ENCODE results near the gene CD4.

- TF ChIP-seq CTCF (IDR thresholded peaks at IDR 0.05) (no peak), ZFX (IDR thresholded peaks at IDR 0.05; ENCODE audit: borderline replicate concordance) (no peak)
Measured at GRCh38 chr12:6820166-6820565, 30.8 kb downstream of the CD4 start.
